Skeletal muscle satellite cell (primary cell): ENCODE data around the gene SPECC1.
"Not testable (repeated sequence)": the region's sequence is repeated elsewhere in the genome, so short reads cannot be mapped to it uniquely, and the experiment has no call there.

Experiments used
- H3K27me3 ChIP-seq: 2 replicates; pipeline ENCODE4 v1.7.0; 2013; ENCODE audit warnings: low read length; ENCODE audit not compliant: control insufficient read depth, insufficient read depth
- H3K36me3 ChIP-seq: 2 replicates; pipeline ENCODE4 v1.7.0; 2013; ENCODE audit warnings: mild to moderate bottlenecking, control low read depth, low read length; ENCODE audit not compliant: insufficient read depth
- H3K4me1 ChIP-seq: 2 replicates; pipeline ENCODE4 v1.7.0; 2013; ENCODE audit warnings: low read length; ENCODE audit not compliant: control insufficient read depth, insufficient read depth
- H3K4me2 ChIP-seq: 2 replicates; pipeline ENCODE4 v1.7.0; 2013; ENCODE audit warnings: mild to moderate bottlenecking, low read length
- H3K4me3 ChIP-seq: 2 replicates; pipeline ENCODE4 v1.7.0; 2013; ENCODE audit warnings: low read length
- H3K9ac ChIP-seq: 2 replicates; pipeline ENCODE4 v1.7.0; 2013; ENCODE audit warnings: mild to moderate bottlenecking, low read depth, low read length, moderate library complexity
- H3K9me3 ChIP-seq: replicated peaks from 2 replicates; pipeline ENCODE4 v1.7.0; 2013; ENCODE audit warnings: mild to moderate bottlenecking, control low read depth, low read length

SPECC1 gene

DNA sequence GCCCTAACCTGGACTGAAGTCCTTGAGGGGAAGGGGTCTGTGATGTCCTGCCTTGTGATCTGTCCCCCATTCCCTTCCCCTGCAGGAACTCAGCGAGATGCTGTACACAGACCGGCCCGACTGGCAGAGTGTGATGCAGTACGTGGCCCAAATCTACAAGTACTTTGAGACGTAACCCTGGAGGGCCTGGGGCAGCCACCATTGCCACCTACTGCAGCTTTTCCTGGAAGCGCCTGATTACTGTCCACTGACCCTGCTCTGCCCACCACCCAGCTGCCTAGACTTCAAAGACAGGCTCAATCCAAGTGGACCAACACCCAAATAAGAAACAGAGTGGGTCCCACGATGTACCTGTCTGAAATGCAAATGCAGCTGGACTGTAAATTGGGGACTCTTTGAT is 304.7 kb downstream of the SPECC1 start:
- no peak overlapping the region for H3K4me2 ChIP-seq
- H3K4me3 ChIP-seq, result no peak overlapping the region
- H3K36me3 ChIP-seq, result no peaks in the 10 kb centered on the region
- H3K27me3 ChIP-seq, result no peaks in the 10 kb centered on the region
- no peaks in the 10 kb centered on the region for H3K9me3 ChIP-seq
- no peak overlapping the region for H3K9ac ChIP-seq
- no peaks in the 10 kb centered on the region for H3K4me1 ChIP-seq

DNA sequence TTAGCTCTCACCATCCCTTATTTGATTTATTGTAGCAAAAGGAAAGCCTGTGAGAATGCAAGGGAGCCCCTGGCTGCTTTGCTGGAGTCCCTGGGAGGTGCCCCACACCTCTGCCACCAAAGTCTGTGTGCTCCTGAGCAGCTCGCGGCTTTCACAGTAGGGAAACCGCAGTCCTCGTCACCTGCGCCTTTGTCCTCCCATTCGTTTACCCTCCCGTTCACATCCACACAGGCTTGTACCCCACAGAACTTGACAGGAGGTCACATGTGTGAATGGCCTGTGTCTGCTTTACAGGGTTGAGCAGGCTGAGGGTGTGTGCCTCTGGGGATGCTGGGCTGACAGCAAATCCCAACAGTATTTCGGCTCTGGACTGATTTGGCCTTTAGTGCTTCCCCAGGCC is 305.7 kb downstream of the SPECC1 start:
- H3K36me3 ChIP-seq, result no peaks in the 10 kb centered on the region
- no peak overlapping the region for H3K9ac ChIP-seq
- H3K4me1 ChIP-seq, result no peaks in the 10 kb centered on the region
- H3K9me3 ChIP-seq, result no peaks in the 10 kb centered on the region
- H3K4me3 ChIP-seq, result no peak overlapping the region
- no peaks in the 10 kb centered on the region for H3K27me3 ChIP-seq
- no peak overlapping the region for H3K4me2 ChIP-seq

DNA sequence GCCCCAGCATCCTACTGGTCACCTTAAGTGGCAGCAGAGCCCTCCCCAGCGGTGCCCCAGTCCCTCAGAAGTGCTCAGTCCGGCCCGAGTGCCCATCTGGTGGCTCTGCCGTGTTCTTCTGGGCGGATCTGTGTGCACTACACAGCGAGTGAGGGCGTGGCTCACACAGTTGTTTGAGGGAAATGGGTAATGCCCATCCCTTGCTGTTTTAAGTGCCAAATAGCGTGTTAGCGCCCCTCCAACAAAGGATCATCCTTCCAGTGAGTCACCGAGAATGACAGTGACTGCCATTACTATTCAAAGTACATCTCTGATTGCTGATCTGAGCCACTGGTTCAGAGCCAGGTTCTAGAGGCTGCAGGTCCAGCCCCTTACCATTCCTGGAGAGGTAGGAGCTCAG is 306.2 kb downstream of the SPECC1 start:
- H3K9me3 ChIP-seq, result no peaks in the 10 kb centered on the region
- H3K4me1 ChIP-seq, result no peaks in the 10 kb centered on the region
- H3K27me3 ChIP-seq, result no peaks in the 10 kb centered on the region
- H3K9ac ChIP-seq, result no peak overlapping the region
- H3K36me3 ChIP-seq, result no peaks in the 10 kb centered on the region
- no peak overlapping the region for H3K4me2 ChIP-seq
- H3K4me3 ChIP-seq, result no peak overlapping the region

DNA sequence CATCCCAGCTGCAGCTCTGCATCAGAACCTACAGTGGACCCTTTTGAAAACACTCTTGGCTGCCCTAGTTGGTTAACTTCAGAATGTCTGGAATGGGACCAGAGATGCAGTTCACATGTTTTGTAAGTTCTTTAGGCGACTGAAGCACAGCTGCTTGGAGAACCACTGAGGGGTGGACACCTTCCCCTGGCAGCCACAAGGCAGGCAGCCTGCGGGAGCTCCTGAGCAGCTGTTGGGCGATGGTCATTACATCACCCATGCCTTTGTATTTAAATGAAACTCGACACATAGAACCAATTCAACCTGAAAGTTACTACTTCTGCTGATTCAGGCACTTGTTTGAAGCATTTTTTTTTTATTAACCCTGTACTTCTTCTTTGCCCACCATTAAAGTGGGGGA is 306.7 kb downstream of the SPECC1 start:
- Histone ChIP-seq H3K4me2 (no peak overlapping the region), H3K9ac (no peak overlapping the region), H3K36me3 (no peaks in the 10 kb centered on the region), H3K4me3 (no peak overlapping the region), H3K9me3 (no peaks in the 10 kb centered on the region), H3K4me1 (no peaks in the 10 kb centered on the region), H3K27me3 (no peaks in the 10 kb centered on the region)

DNA sequence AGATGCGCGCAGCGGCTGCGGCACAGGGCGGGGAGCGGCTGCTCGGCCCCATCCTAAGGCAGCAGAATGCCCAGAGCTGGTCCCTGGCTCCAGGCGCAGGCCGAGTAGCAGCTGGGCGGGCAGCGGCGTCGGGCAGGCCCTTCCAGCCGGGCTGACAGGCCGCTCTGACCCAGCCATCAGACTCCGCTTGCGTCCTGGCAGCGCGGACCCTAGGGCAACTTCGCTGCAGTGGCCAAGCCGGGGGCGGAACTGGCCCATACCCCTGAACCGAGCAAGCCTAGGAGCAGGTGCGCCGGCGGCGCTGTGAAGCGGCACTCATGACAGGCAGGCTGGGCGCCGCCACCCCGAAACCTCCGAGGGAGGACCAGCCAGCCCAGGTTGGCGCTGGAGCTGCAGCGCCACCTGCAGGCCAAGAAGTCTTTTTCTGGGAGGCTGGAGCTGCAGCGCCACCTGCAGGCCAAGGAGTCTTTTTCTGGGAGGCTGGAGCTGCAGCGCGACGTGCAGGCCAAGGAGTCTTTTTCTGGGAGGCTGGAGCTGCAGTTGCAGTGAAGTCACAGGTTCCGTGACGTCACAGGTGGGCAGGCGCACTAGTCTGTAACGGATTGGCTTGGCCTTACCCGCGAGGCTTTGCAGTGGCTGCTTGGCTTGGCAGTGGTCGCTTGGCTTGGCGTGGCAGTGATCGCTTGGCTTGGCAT is 311.5 kb downstream of the SPECC1 start:
- Histone ChIP-seq H3K4me3 (peak overlapping the region; percentile 52), H3K4me2 (peak overlapping the region; percentile 69)
- not testable (repeated sequence) for H3K9ac ChIP-seq, H3K36me3 ChIP-seq, H3K4me1 ChIP-seq, H3K27me3 ChIP-seq, H3K9me3 ChIP-seq

DNA sequence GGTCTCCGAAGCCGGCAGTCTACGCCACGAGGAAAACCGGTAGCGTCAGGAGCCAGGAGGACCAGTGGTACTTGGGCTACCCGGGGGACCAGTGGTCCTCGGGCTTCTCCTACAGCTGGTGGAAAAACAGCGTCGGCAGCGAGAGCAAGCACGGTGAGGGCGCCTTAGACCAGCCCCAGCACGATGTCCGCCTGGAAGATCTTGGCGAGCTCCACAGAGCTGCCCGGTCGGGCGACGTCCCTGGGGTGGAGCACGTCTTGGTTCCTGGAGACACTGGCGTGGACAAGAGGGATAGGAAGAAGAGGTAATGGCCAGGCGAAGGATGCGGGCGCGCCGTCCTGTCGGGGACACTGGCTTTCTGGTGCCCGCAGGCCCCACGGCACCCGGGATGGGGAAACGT is 312.2 kb downstream of the SPECC1 start:
- H3K9ac ChIP-seq, H3K27me3 ChIP-seq, H3K36me3 ChIP-seq, H3K4me2 ChIP-seq, H3K9me3 ChIP-seq, H3K4me1 ChIP-seq, H3K4me3 ChIP-seq: not testable (repeated sequence)

DNA sequence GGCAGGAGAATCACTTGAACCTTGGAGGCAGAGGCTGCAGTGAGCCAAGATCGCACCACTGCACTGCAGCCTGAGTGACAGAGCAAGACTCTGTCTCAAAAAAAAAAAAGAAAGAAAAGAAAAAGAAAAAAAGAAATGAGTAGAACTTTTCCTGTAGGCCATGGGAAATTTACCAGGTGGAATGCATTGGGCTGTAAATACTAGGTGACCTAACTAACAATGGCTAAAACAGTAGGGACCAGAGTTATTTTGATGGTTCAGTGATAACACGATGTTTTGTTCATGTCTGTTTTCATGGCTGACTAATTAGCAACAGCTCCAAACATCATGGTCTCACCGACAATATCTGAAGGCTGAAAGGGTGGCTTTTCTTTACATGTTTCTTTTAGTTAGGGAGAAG is 318.6 kb downstream of the SPECC1 start:
- H3K9me3 ChIP-seq, H3K4me1 ChIP-seq, H3K27me3 ChIP-seq, H3K36me3 ChIP-seq, H3K4me3 ChIP-seq, H3K4me2 ChIP-seq, H3K9ac ChIP-seq: not testable (repeated sequence)

DNA sequence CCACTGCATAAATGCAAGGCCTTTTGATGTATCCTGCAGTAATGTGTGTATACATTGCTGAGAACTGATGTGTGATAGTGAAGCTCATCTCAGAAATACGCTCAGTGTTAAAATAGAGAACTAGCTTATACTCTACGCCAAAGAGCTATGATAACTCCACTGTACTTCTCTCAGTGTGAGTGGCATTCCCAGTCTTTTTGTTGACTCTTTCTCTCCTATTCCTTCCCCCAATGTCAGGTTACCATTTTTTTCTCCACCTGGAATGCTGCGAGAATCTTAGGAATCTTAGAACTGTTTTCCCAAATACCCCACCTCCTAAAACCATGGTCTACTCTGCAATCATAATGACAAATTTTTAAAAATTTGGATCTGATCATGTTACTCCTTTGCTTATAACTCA is 342.2 kb downstream of the SPECC1 start:
- H3K27me3 ChIP-seq, H3K4me3 ChIP-seq, H3K36me3 ChIP-seq, H3K4me1 ChIP-seq, H3K9ac ChIP-seq, H3K9me3 ChIP-seq, H3K4me2 ChIP-seq: not testable (repeated sequence)

DNA sequence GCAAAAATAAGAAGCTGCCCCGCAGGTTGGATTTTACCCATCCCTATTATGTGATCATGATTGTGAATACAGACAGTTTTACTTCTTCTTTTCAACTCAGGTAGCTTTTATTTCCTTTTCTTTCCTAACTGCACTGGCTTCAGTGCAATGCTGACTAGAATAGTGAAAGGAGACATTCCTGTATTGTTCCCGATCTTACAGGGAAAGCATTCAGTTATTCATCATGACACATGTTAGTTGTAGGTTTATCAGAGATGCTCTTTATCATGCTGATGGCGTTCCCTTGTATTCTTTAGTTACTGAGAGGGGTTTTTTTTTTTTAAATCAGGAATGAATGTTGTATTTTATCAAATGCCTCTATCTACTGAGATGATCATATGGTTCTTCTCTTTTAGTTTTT is 343.4 kb downstream of the SPECC1 start:
- not testable (repeated sequence) for H3K4me3 ChIP-seq, H3K9ac ChIP-seq, H3K4me1 ChIP-seq, H3K27me3 ChIP-seq, H3K9me3 ChIP-seq, H3K4me2 ChIP-seq, H3K36me3 ChIP-seq

DNA sequence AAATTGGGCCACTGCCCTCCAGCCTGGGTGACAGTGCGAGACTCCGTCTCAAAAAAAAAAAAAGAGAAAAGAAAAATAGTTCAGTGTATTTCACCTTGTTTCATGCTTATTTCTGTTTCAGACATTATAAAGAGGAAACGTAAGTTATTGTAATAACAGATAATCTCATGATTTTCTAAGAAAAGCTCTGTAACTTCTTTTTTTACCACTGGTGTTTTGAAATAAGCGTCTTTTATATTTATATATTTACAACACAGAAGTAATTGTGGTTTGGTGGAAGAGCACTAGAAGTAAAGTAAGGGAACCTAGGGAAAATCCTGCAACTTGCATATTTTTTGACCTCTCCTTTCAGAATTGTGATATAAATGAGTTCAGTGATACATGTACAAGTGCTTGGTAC is 354.7 kb downstream of the SPECC1 start:
- H3K4me2 ChIP-seq, H3K9ac ChIP-seq, H3K4me1 ChIP-seq, H3K27me3 ChIP-seq, H3K9me3 ChIP-seq, H3K36me3 ChIP-seq, H3K4me3 ChIP-seq: not testable (repeated sequence)
